Small intestine (tissue), 7 donors: ENCODE results near the gene AMZ1. TPM values are rescaled to one million over a fixed set of nuclear protein-coding genes. Genes with fewer than 3 reads are reported as not detected.
"Not testable (repeated sequence)": the region's sequence is repeated elsewhere in the genome, so short reads cannot be mapped to it uniquely, and the experiment has no call there.

Experiments used
- DNase-seq, 2 donors: peaks; one replicate each; pipeline versions ENCODE4 v3.0.0 to v3.0.0-alpha.2; 2013
- FAIRE-seq: peaks from 2 replicates; lab custom pipeline; 2012; peaks lifted over from hg19 to GRCh38; lab: Jason Lieb, UNC
- H3K27ac ChIP-seq, 3 donors: one replicate each; pipeline ENCODE4 v1.5.1; 2013; ENCODE audit warnings: low read length in 2 of 3, mild to moderate bottlenecking in 2 of 3, control low read depth in 1 of 3, inconsistent platforms in 1 of 3, low read depth in 1 of 3, moderate library complexity in 1 of 3
- H3K27me3 ChIP-seq, 3 donors: one replicate each; pipeline ENCODE4 v1.6.1; 2013; ENCODE audit warnings: low read length in 3 of 3, inconsistent platforms in 1 of 3; ENCODE audit not compliant: control insufficient read depth in 3 of 3, insufficient read depth in 3 of 3
- H3K36me3 ChIP-seq, 3 donors: one replicate each; pipeline ENCODE4 v1.6.1; 2013; ENCODE audit warnings: low read length in 3 of 3, inconsistent platforms in 1 of 3, low read depth in 1 of 3, mild to moderate bottlenecking in 1 of 3, moderate library complexity in 1 of 3; ENCODE audit not compliant: control insufficient read depth in 3 of 3, insufficient read depth in 2 of 3
- H3K4me1 ChIP-seq, 3 donors: one replicate each; pipeline ENCODE4 v1.6.1; 2013; ENCODE audit warnings: low read length in 2 of 3, inconsistent platforms in 1 of 3, low read depth in 1 of 3, mild to moderate bottlenecking in 1 of 3, moderate library complexity in 1 of 3; ENCODE audit not compliant: control insufficient read depth in 3 of 3, insufficient read depth in 2 of 3
- H3K4me3 ChIP-seq, 3 donors: one replicate each; pipeline ENCODE4 v1.5.1; 2013; ENCODE audit warnings: low read length in 3 of 3, control low read depth in 1 of 3, inconsistent platforms in 1 of 3, low read depth in 1 of 3, mild to moderate bottlenecking in 1 of 3, moderate library complexity in 1 of 3
- H3K9me3 ChIP-seq, 2 donors: one replicate each; pipeline ENCODE4 v1.6.1; 2013; ENCODE audit warnings: low read depth in 1 of 2, low read length in 1 of 2; ENCODE audit not compliant: control insufficient read depth in 2 of 2, insufficient read depth in 1 of 2
- WGBS, 3 donors: extraction: QIAGEN DNeasy Blood & Tissue Kit; methylation state at CpG; one replicate each; pipeline ENCODE4 v1.1.7; 2013; 5-methylcytosine and 5-hydroxymethylcytosine counted together
- polyA plus RNA-seq, 4 donors: library from polyadenylated mRNA; stranded (reverse) in 3 of 4; unstranded in 1 of 4; fragments of 200-250 nt in 3 of 4; fragments of 120-200 nt in 1 of 4; gene quantifications; one replicate each; pipeline versions ENCODE4 v1.2.1 to v1.2.3, GENCODE V29; 2013
- donor health status: healthy with polysubstance abuse.
- donor health status: control.
- donor health status: control.
- donor health status: Bipolar disorder and iron deficiency.
- donor health status: healthy.

Gene AMZ1
- polyA plus RNA-seq, 4 donors, result 0.07 to 0.24 TPM; not detected in 2

- Histone ChIP-seq H3K9me3 (peaks cover 0 to 8% of the 10 kb centered on the region in 2 donors), H3K27ac (no peak overlapping the region), H3K4me3 (no peak overlapping the region), H3K4me1 (peaks cover 0 to 9% (median 0%) of the 10 kb centered on the region in 3 donors), H3K27me3 (peaks cover 0 to 3% (median 0%) of the 10 kb centered on the region in 3 donors), H3K36me3 (peaks cover 0 to 13% (median 0%) of the 10 kb centered on the region in 3 donors)
- WGBS, 3 donors, result 18 to 56% (median 39%) methylated on average over 7 of the region's 7 CpGs
- FAIRE-seq (no peak), DNase-seq (peak; percentile 8 to 38)
Measured at GRCh38 chr7:2667843-2668242, 20.2 kb upstream of the AMZ1 start.

- Histone ChIP-seq H3K9me3 (peaks cover 0 to 8% of the 10 kb centered on the region in 2 donors), H3K27ac (no peak overlapping the region), H3K4me1 (peaks cover 0 to 7% (median 0%) of the 10 kb centered on the region in 3 donors), H3K36me3 (peaks cover 0 to 8% (median 0%) of the 10 kb centered on the region in 3 donors), H3K4me3 (no peak overlapping the region), H3K27me3 (peaks cover 0 to 3% (median 0%) of the 10 kb centered on the region in 3 donors)
- peak in 1 of 2 donors; percentile 10 for DNase-seq
- FAIRE-seq, result no peak
- WGBS, 3 donors, result 49 to 67% (median 58%) methylated on average over 6 of the region's 6 CpGs
Measured at GRCh38 chr7:2668401-2668800, 19.6 kb upstream of the AMZ1 start.

- Histone ChIP-seq H3K27me3 (peaks cover 0 to 3% (median 0%) of the 10 kb centered on the region in 3 donors), H3K27ac (no peak overlapping the region), H3K9me3 (peaks cover 0 to 19% of the 10 kb centered on the region in 2 donors), H3K4me1 (peaks cover 0 to 7% (median 0%) of the 10 kb centered on the region in 3 donors), H3K4me3 (no peak overlapping the region), H3K36me3 (no peaks in the 10 kb centered on the region)
- peak in 1 of 2 donors; percentile 1 for DNase-seq
- 60 to 76% (median 62%) methylated on average over 13 of the region's 13 CpGs for WGBS, 3 donors
- no peak for FAIRE-seq
Measured at GRCh38 chr7:2670171-2670570, 17.8 kb upstream of the AMZ1 start.

GRCh38 chr7:2670720-2671391, 17.1 kb upstream of the AMZ1 start:
- no peak for FAIRE-seq
- peaks cover 0 to under 1% (median 0%) of the 10 kb centered on the region in 3 donors for H3K4me1 ChIP-seq
- WGBS, 3 donors, result 13 to 26% (median 14%) methylated on average over 25 of the region's 25 CpGs
- no peak overlapping the region for H3K27ac ChIP-seq
- peak; percentile 60 to 80 for DNase-seq
- H3K9me3 ChIP-seq, result peaks cover 0 to 24% of the 10 kb centered on the region in 2 donors
- H3K36me3 ChIP-seq, result no peaks in the 10 kb centered on the region
- no peak overlapping the region for H3K4me3 ChIP-seq
- peaks cover 0 to 5% (median 0%) of the 10 kb centered on the region in 3 donors for H3K27me3 ChIP-seq

GRCh38 chr7:2673214-2673613, 14.8 kb upstream of the AMZ1 start:
- WGBS, 3 donors, result 54 to 75% (median 60%) methylated on average over 6 of the region's 6 CpGs
- not testable (repeated sequence) for H3K4me1 ChIP-seq, H3K27me3 ChIP-seq, H3K27ac ChIP-seq, H3K4me3 ChIP-seq, H3K36me3 ChIP-seq, DNase-seq, FAIRE-seq
- H3K9me3 ChIP-seq, result peaks cover 0 to 16% of the 10 kb centered on the region in 2 donors

- Histone ChIP-seq H3K36me3 (no peaks in the 10 kb centered on the region), H3K27ac (no peak overlapping the region), H3K4me3 (no peak overlapping the region), H3K27me3 (peaks cover 0 to 5% (median 0%) of the 10 kb centered on the region in 3 donors), H3K4me1 (no peaks in the 10 kb centered on the region), H3K9me3 (peaks cover 0 to 16% of the 10 kb centered on the region in 2 donors)
- DNase-seq, result no peak
- no peak for FAIRE-seq
Measured at GRCh38 chr7:2673934-2674333, 14.1 kb upstream of the AMZ1 start.

GRCh38 chr7:2675256-2675764, 12.7 kb upstream of the AMZ1 start:
- H3K27ac ChIP-seq, result no peak overlapping the region
- 86 to 94% (median 88%) methylated on average over 9 of the region's 9 CpGs for WGBS, 3 donors
- no peak for FAIRE-seq

GRCh38 chr7:2676576-2676975, 11.4 kb upstream of the AMZ1 start:
- H3K36me3 ChIP-seq, H3K4me1 ChIP-seq, H3K27me3 ChIP-seq, DNase-seq, H3K4me3 ChIP-seq, FAIRE-seq, H3K27ac ChIP-seq: not testable (repeated sequence)
- WGBS, 3 donors, result 41 to 73% (median 63%) methylated on average over 7 of the region's 8 CpGs
- H3K9me3 ChIP-seq, result peaks cover 0 to 16% of the 10 kb centered on the region in 2 donors

More at GRCh38 chr7:2675256-2675764, 12.7 kb upstream of the AMZ1 start:
- no peaks in the 10 kb centered on the region for H3K36me3 ChIP-seq
- H3K27me3 ChIP-seq, result peaks cover 0 to 5% (median 0%) of the 10 kb centered on the region in 3 donors
- H3K4me1 ChIP-seq, result peaks cover 0 to 5% (median 0%) of the 10 kb centered on the region in 3 donors
- no peak overlapping the region for H3K4me3 ChIP-seq
- H3K9me3 ChIP-seq, result peaks cover 0 to 16% of the 10 kb centered on the region in 2 donors
- no peak for DNase-seq
